Measurements from ENCODE around the gene APOBR. TPM values are rescaled to one million over a fixed set of nuclear protein-coding genes. Genes with fewer than 3 reads are reported as not detected.
A peak's percentile ranks its signal among the peaks of the same experiment; 100 is the strongest.
"Not testable (repeated sequence)": the region's sequence is repeated elsewhere in the genome, so short reads cannot be mapped to it uniquely, and the experiment has no call there.

APOBR gene
- total and polyA plus RNA-seq, 8 donors = 0.83 to 86.9 (median 1.1) TPM; not detected in 2

DNA sequence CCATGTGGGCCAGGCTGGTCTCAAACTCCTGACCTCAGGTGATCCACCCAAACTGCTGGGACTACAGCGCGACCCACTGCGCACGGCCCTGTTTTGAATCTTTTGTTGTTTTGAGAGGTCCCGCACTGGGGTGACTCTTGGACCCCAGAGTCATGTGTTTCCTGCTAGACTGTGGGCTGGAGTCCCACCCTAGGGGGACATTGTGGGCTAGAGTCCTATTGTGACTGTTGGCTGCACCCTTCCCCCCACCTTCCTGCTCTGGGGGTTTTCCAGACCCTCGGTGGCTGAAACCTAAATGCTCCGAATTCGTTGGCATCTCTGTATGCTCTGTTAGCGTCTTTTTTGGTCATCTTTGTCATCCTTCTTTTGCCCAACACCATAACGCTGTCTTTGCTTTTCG lies 28.3 kb downstream of the APOBR start:
- no peak for TF ChIP-seq CTCF (IDR thresholded peaks at IDR 0.05)
- no peak for TF ChIP-seq POLR2AphosphoS5 (IDR thresholded peaks at IDR 0.05)
- no peak for TF ChIP-seq POLR2A (IDR thresholded peaks at IDR 0.05)
- no peak for TF ChIP-seq EP300 (IDR thresholded peaks at IDR 0.05)
- no peaks in the 10 kb centered on the region for H3K27me3 ChIP-seq
- DNase-seq = no peak
- 81 to 88% (median 83%) methylated on average over 11 of the region's 11 CpGs for WGBS, 5 donors
- no peaks in the 10 kb centered on the region for H3K36me3 ChIP-seq
- H3K9me3 ChIP-seq = no peaks in the 10 kb centered on the region
- no peak overlapping the region for H3K4me3 ChIP-seq
- H3K27ac ChIP-seq = no peak overlapping the region
- intact Hi-C loops (cut with DNase I; ENCODE audit: low total_unique reads) = no loop called here
- peaks cover 0 to 22% (median 12%) of the 10 kb centered on the region in 4 donors for H3K4me1 ChIP-seq

GRCh38 chr16:28524681-28525171 lies 30.3 kb downstream of the APOBR start:
- no peak for DNase-seq
- no peak for TF ChIP-seq POLR2AphosphoS5 (IDR thresholded peaks at IDR 0.05)
- TF ChIP-seq CTCF (IDR thresholded peaks at IDR 0.05) = no peak
- TF ChIP-seq POLR2A (IDR thresholded peaks at IDR 0.05) = no peak
- TF ChIP-seq EP300 (IDR thresholded peaks at IDR 0.05) = no peak
- H3K4me1 ChIP-seq = peaks cover 0 to 29% (median 18%) of the 10 kb centered on the region in 4 donors
- no peaks in the 10 kb centered on the region for H3K27me3 ChIP-seq
- WGBS, 5 donors = 66 to 77% (median 74%) methylated on average over 5 to 6 of the region's 6 CpGs
- no peak overlapping the region for H3K4me3 ChIP-seq
- H3K9me3 ChIP-seq = no peaks in the 10 kb centered on the region
- intact Hi-C loops (cut with DNase I; ENCODE audit: low total_unique reads) = no loop called here
- no peak overlapping the region for H3K27ac ChIP-seq
- H3K36me3 ChIP-seq = no peaks in the 10 kb centered on the region

DNA sequence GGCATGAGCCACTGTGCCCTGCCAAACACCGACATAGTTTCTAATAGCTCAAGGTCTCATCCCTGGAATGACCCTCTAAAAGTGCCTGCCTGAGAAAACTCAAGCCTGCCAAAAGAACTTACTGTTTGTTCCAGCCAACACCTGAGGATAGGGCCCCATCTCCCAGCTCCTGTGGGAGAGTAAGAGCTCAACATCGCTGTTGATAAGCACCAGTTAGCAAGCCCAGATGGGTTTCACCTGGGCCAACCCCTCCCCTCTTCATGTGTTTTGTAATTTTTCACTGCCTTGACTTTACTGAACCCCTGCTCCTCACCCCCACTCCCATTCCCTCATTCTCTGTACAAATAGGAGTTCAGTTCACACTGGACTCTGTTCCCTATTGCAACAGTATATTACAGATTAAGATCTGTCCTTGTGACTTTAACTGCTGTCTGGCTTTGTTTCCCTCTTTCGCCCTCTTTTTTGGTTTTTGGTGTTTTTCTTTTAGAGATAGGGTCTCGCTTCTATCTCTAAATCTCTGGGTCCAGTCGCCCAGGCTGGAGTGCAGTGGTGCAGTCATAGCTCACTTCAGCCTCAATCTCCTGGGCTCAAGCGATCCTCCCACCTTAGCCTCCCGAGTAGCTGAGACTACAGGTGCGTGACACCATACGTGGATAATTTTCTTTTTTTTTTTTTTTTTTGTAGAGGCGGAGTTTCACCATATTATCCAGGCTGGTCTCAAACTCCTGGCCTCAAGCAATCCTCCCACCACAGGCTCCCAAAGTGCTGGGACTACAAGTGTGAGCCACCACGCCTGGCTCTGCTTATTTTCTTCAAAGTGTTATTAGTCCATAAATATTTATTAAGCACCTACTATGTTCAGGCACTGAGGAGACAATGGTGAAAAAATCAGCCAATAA lies 32.0 kb downstream of the APOBR start:
- 77 to 89% (median 81%) methylated on average over 11 of the region's 11 CpGs for WGBS, 5 donors
- peak overlapping the region in 1 of 5 donors; percentile 42 for H3K27ac ChIP-seq
- no peaks in the 10 kb centered on the region for H3K27me3 ChIP-seq
- TF ChIP-seq EP300 (IDR thresholded peaks at IDR 0.05) (no peak), POLR2AphosphoS5 (IDR thresholded peaks at IDR 0.05) (no peak), POLR2A (IDR thresholded peaks at IDR 0.05) (no peak), CTCF (IDR thresholded peaks at IDR 0.05) (no peak)
- H3K4me3 ChIP-seq = no peak overlapping the region
- peaks cover 0 to 29% (median 18%) of the 10 kb centered on the region in 4 donors for H3K4me1 ChIP-seq
- DNase-seq = no peak
- H3K36me3 ChIP-seq = no peaks in the 10 kb centered on the region
- no peaks in the 10 kb centered on the region for H3K9me3 ChIP-seq
- intact Hi-C loops (cut with DNase I; ENCODE audit: low total_unique reads) = no loop called here

- DNase-seq; H3K27me3 ChIP-seq; H3K4me3 ChIP-seq; intact Hi-C loops (cut with DNase I; ENCODE audit: low total_unique reads); H3K36me3 ChIP-seq; H3K9me3 ChIP-seq: not testable (repeated sequence)
- H3K27ac ChIP-seq = peak overlapping the region in 2 of 5 donors; percentile 69 to 76
- WGBS, 5 donors = 86 to 93% (median 91%) methylated on average over 7 of the region's 7 CpGs
- H3K4me1 ChIP-seq = peaks cover 4 to 35% (median 21%) of the 10 kb centered on the region in 4 donors
Measured at GRCh38 chr16:28527100-28527785, 32.8 kb downstream of the APOBR start.
